Testis (tissue), 3 donors: ENCODE results near the gene COL4A6. TPM values are rescaled to one million over a fixed set of nuclear protein-coding genes. Genes with fewer than 3 reads are reported as not detected.

ENCODE experiments used
- DNase-seq: peaks from one replicate; pipeline ENCODE4 v3.0.0-alpha.2; 2019
- H3K27ac ChIP-seq, 2 donors: fragments of 200-600 bp; sonication (generic); one replicate each; pipeline ENCODE4 v1.5.1; 2019
- H3K27me3 ChIP-seq: fragments of 200-600 bp; sonication (generic); one replicate; pipeline ENCODE4 v1.5.1; 2019
- H3K36me3 ChIP-seq: fragments of 200-600 bp; sonication (generic); one replicate; pipeline ENCODE4 v1.5.1; 2017; ENCODE audit warnings: low read depth; ENCODE audit errors: missing control alignments
- H3K4me1 ChIP-seq: fragments of 200-600 bp; sonication (generic); one replicate; pipeline ENCODE4 v1.5.1; 2019
- H3K4me3 ChIP-seq, 2 donors: fragments of 200-600 bp; sonication (generic); one replicate each; pipeline ENCODE4 v1.5.1; 2017 to 2019
- H3K9me3 ChIP-seq: fragments of 200-600 bp; sonication (generic); one replicate; pipeline ENCODE4 v1.5.1; 2017
- CTCF ChIP-seq, 3 experiments: fragments of 450-650 bp in 2 of 3; fragments of 200-600 bp in 1 of 3; sonication (generic) in 1 of 3; IDR thresholded peaks; one replicate each; pipeline ENCODE4 v1.5.1; 2016 to 2019; ENCODE audit warnings: antibody characterized with exemption in 3 of 3, mild to moderate bottlenecking in 2 of 3, moderate library complexity in 1 of 3
- POLR2A ChIP-seq: fragments of 450-650 bp; IDR thresholded peaks from one replicate; pipeline ENCODE4 v1.6.1; 2017; ENCODE audit warnings: antibody characterized with exemption, mild to moderate bottlenecking, moderate library complexity
- WGBS, 2 donors: methylation state at CpG; one replicate each; pipeline ENCODE4 v1.1.5; 2018; 5-methylcytosine and 5-hydroxymethylcytosine counted together
- intact Hi-C: fragments of 100-400 bp; cut with DNase I; formaldehyde crosslinking; loops from one replicate; pipeline ENCODE4 v1.15.1; 2023; ENCODE audit warnings: low total_unique reads
- polyA plus RNA-seq: library from polyadenylated mRNA; stranded (reverse); fragments of 350-450 nt; fragmentation: Illumina TruSeq; extraction: RNeasy Lipid Tissue Mini Kit (QIAGEN cat#74804); gene quantifications from one replicate; pipeline ENCODE4 v1.2.3, GENCODE V29; 2014; ENCODE audit warnings: low read depth, low replicate concordance; ENCODE audit not compliant: insufficient read depth
- total RNA-seq, 2 donors: library from RNA; depleted of rRNA; stranded (reverse); fragments of >200 nt; gene quantifications; one replicate each; pipeline ENCODE4 v1.2.3, GENCODE V29; 2016

The COL4A6 gene
- total and polyA plus RNA-seq, 3 donors from 2014 or later = 2.4 to 4.9 (median 3.5) TPM

- TF ChIP-seq CTCF (IDR thresholded peaks at IDR 0.05) = no peak
- no peak for TF ChIP-seq POLR2A
- Histone ChIP-seq H3K9me3 (no peaks in the 10 kb centered on the region), H3K27me3 (no peaks in the 10 kb centered on the region), H3K27ac (no peak overlapping the region), H3K4me3 (no peak overlapping the region), H3K36me3 (no peaks in the 10 kb centered on the region), H3K4me1 (no peaks in the 10 kb centered on the region)
- DNase-seq = no peak
- intact Hi-C loops = no loop called here
- 61 to 76% methylated on average over 2 to 3 of the region's 3 CpGs for WGBS, 2 donors
These were observed 280.6 kb downstream of the COL4A6 start for GRCh38 chrX:108157628-108158027.

DNA sequence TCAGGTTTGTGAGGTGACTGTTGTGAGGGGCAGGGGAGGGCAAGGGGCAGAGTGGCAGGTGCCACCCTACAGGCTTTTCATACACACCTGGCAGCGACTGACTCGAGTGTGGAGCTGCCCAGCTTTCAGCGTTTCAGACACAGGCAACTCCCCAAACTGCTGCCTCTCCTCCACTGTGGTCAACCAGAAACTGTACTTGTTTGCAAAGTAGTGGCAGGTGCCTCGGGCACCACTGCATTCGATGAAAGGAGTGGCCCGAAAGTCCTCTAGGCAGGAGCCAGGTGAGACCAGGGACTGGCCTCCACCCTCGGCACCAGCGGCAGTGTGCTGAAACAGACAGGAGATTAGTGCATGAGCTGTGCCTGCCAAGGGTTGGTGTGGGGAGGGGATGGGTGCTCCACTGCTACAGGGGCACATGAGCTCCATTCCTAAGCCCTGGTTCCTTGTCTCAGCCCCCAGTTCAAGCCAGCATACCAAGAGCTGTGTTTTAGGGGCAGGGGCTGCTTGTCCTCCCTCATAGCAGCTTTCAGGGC lies 281.2 kb downstream of the COL4A6 start:
- no peak for DNase-seq
- 90 to 96% methylated on average over 2 to 8 of the region's 8 CpGs for WGBS, 2 donors
- H3K4me3 ChIP-seq = no peak overlapping the region
- no peaks in the 10 kb centered on the region for H3K4me1 ChIP-seq
- H3K27me3 ChIP-seq = no peaks in the 10 kb centered on the region
- no peak overlapping the region for H3K27ac ChIP-seq
- intact Hi-C loops = no loop called here
- no peaks in the 10 kb centered on the region for H3K36me3 ChIP-seq
- no peaks in the 10 kb centered on the region for H3K9me3 ChIP-seq
- TF ChIP-seq POLR2A (no peak), CTCF (IDR thresholded peaks at IDR 0.05) (no peak)

DNA sequence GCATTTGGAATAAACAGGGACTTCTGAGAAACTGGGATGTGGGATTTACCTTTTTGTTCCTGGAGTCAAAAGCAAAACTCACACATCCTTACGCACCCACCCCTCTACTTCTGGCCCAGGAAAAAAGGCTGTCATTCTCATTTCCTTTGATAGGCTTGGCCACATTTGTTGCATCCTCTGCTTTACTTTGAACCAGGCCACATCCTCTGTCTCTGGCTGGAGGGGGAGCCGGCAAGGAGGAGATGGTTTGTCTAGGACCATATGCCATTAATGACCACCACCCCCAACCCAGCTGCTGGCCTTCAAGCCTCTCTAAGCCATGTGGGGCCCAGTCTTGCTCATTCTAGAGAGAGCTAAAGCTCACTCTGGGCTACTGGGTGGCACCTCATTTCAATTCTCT lies 282.1 kb downstream of the COL4A6 start:
- no peak overlapping the region for H3K27ac ChIP-seq
- H3K4me3 ChIP-seq = no peak overlapping the region
- no peak for DNase-seq
- intact Hi-C loops = no loop called here
- H3K36me3 ChIP-seq = no peaks in the 10 kb centered on the region
- WGBS, 2 donors = 100% methylated on average over 2 of the region's 2 CpGs
- no peaks in the 10 kb centered on the region for H3K27me3 ChIP-seq
- no peaks in the 10 kb centered on the region for H3K4me1 ChIP-seq
- TF ChIP-seq POLR2A = no peak
- no peak for TF ChIP-seq CTCF (IDR thresholded peaks at IDR 0.05)
- H3K9me3 ChIP-seq = no peaks in the 10 kb centered on the region

DNA sequence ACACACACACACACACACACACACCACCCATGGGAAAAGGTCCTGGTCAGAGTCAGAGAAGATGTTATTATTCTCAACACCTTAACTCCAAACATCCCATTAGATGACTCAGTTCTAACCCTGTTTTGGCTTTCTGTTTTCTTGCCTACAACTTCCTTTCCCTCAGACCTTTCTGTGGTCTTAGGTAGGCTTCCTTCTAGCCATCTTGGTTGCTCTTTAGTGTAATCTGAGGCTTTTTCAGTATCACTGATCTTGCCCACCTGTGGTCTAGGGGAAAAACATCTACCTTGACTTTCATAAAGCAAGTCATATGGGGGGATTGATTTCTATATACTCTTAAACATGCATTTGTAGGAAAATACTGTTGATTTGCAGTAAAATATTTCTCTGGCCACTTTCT lies 289.7 kb downstream of the COL4A6 start:
- Histone ChIP-seq H3K9me3 (no peaks in the 10 kb centered on the region), H3K4me3 (no peak overlapping the region), H3K27ac (no peak overlapping the region), H3K4me1 (no peaks in the 10 kb centered on the region), H3K36me3 (no peaks in the 10 kb centered on the region), H3K27me3 (no peaks in the 10 kb centered on the region)
- DNase-seq = no peak
- TF ChIP-seq POLR2A (no peak), CTCF (IDR thresholded peaks at IDR 0.05) (no peak)
- intact Hi-C loops = no loop called here

DNA sequence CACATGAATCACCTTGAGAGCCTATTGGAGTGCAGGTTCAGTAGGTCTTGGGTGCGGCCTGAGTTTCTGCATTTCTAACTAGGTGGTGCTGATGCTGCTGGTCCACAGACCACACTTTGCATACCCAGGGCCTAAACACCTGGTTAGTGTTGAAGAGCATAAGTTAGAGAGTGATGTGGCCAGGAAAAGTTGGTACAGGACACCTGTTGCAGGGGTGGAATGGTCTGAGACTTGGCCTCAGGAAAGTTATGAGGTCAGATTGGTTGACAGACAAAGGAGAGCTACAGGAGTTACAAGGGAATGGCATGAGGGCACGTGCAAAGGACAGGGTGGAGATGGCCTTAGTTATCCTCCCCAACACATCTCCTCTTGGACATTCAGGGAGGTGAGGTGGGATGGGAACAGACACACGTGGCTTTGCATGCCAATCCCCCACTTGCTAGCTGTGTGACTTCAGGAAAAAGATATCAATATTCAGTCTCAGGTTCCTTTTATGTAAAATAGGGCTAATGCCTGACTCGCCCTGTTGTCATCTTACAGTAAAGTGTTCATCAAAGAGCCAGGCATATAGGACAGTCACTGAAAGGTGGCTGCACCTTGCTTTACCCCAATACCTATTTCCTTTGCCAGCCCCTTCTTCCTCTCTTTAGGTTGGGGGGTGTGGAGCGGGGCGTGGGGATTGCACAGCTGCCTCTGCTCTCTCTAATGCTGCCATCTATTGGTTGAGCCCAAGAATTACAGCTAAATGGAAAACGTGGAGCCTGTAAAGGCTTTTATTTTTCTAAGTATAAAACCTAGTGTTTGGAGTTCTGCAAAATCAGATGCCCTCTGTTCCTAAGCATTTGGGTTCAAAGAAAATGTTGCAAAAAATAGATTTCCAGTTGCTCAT lies 299.2 kb downstream of the COL4A6 start:
- Histone ChIP-seq H3K4me1 (no peaks in the 10 kb centered on the region), H3K27ac (no peak overlapping the region), H3K36me3 (no peaks in the 10 kb centered on the region), H3K27me3 (no peaks in the 10 kb centered on the region), H3K9me3 (no peaks in the 10 kb centered on the region), H3K4me3 (no peak overlapping the region)
- 83 to 85% methylated on average over 4 to 7 of the region's 7 CpGs for WGBS, 2 donors
- no peak for TF ChIP-seq POLR2A
- TF ChIP-seq CTCF (IDR thresholded peaks at IDR 0.05) = no peak
- intact Hi-C loops = no loop called here
- DNase-seq = no peak
